Mesenchymal stem cell (in vitro differentiated cells and primary cell): ENCODE results near the gene CD74.

ENCODE experiments used
- DNase-seq: peaks from one replicate; pipeline ENCODE4 v3.0.0-alpha.2; 2013
- H2AFZ ChIP-seq: one replicate; pipeline ENCODE4 v1.6.1; 2013; ENCODE audit warnings: low read depth, mild to moderate bottlenecking, control low read depth, inconsistent platforms, low read length, moderate library complexity
- H2AK5ac ChIP-seq: 2 replicates; pipeline ENCODE4 v1.6.1; 2013; ENCODE audit warnings: low read length, moderate library complexity, mild to moderate bottlenecking, inconsistent platforms; ENCODE audit not compliant: severe bottlenecking
- H2BK120ac ChIP-seq: one replicate; pipeline ENCODE4 v1.6.1; 2013; ENCODE audit warnings: low read depth, mild to moderate bottlenecking, inconsistent platforms, low read length, moderate library complexity
- H2BK12ac ChIP-seq, 2 experiments: one replicate each; pipeline ENCODE4 v1.6.1; 2013; ENCODE audit warnings: inconsistent platforms in 2 of 2, low read length in 2 of 2, mild to moderate bottlenecking in 2 of 2, moderate library complexity in 2 of 2, control low read depth in 1 of 2
- H2BK15ac ChIP-seq: one replicate; pipeline ENCODE4 v1.6.1; 2013; ENCODE audit warnings: mild to moderate bottlenecking, low read depth, inconsistent platforms; ENCODE audit not compliant: poor library complexity, severe bottlenecking
- H2BK5ac ChIP-seq: 2 replicates; pipeline ENCODE4 v1.6.1; 2013; ENCODE audit warnings: low read depth, mild to moderate bottlenecking, low read length, control low read depth, inconsistent platforms; ENCODE audit not compliant: poor library complexity, severe bottlenecking
- H3K14ac ChIP-seq, 2 experiments: one replicate each; pipeline ENCODE4 v1.6.1; 2013; ENCODE audit warnings: inconsistent platforms in 2 of 2, low read length in 2 of 2, control low read depth in 1 of 2, mild to moderate bottlenecking in 1 of 2, moderate library complexity in 1 of 2
- H3K18ac ChIP-seq, 2 experiments: one replicate each; pipeline ENCODE4 v1.6.1; 2013; ENCODE audit warnings: inconsistent platforms in 2 of 2, low read length in 2 of 2, control low read depth in 1 of 2, low read depth in 1 of 2, mild to moderate bottlenecking in 1 of 2
- H3K23ac ChIP-seq, 2 experiments: one replicate each; pipeline ENCODE4 v1.6.1; 2013; ENCODE audit warnings: inconsistent platforms in 2 of 2, low read length in 2 of 2, mild to moderate bottlenecking in 2 of 2, moderate library complexity in 2 of 2, control low read depth in 1 of 2
- H3K27ac ChIP-seq: 2 replicates; pipeline ENCODE4 v1.5.1; 2013; ENCODE audit warnings: mild to moderate bottlenecking, moderate library complexity, low read length, control low read depth, inconsistent platforms; ENCODE audit not compliant: poor library complexity, severe bottlenecking
- H3K27me3 ChIP-seq, 2 experiments: 2 replicates each; pipeline versions ENCODE4 v1.6.1 to v1.7.0; 2013; ENCODE audit warnings: low read length in 2 of 2, mild to moderate bottlenecking in 2 of 2, moderate library complexity in 2 of 2, control low read depth in 1 of 2, inconsistent platforms in 1 of 2; ENCODE audit not compliant: control insufficient read depth in 1 of 2, insufficient read depth in 1 of 2
- H3K36me3 ChIP-seq, 2 experiments: 2 replicates each; pipeline versions ENCODE4 v1.6.1 to v1.7.0; 2013; ENCODE audit warnings: low read length in 2 of 2, control low read depth in 1 of 2, inconsistent platforms in 1 of 2, low read depth in 1 of 2, mild to moderate bottlenecking in 1 of 2; ENCODE audit not compliant: insufficient read depth in 2 of 2, control insufficient read depth in 1 of 2
- H3K4ac ChIP-seq, 2 experiments: one replicate each; pipeline ENCODE4 v1.6.1; 2013; ENCODE audit warnings: inconsistent platforms in 2 of 2, low read length in 2 of 2, mild to moderate bottlenecking in 2 of 2, moderate library complexity in 2 of 2, control low read depth in 1 of 2, low read depth in 1 of 2
- H3K4me1 ChIP-seq: 2 replicates; pipeline ENCODE4 v1.6.1; 2013; ENCODE audit warnings: low read depth, low read length, control low read depth; ENCODE audit not compliant: control insufficient read depth, insufficient read depth
- H3K4me2 ChIP-seq: 2 replicates; pipeline ENCODE4 v1.6.1; 2013; ENCODE audit warnings: low read length, mild to moderate bottlenecking, inconsistent platforms; ENCODE audit not compliant: poor library complexity, severe bottlenecking
- H3K4me3 ChIP-seq, 2 experiments: 2 replicates each; pipeline versions ENCODE4 v1.5.1 to v1.7.0; 2013; ENCODE audit warnings: low read length in 2 of 2, mild to moderate bottlenecking in 2 of 2, control low read depth in 1 of 2, low read depth in 1 of 2; ENCODE audit not compliant: insufficient read depth in 1 of 2
- H3K79me1 ChIP-seq: replicated peaks from 2 replicates; pipeline ENCODE4 v1.6.1; 2013; ENCODE audit warnings: mild to moderate bottlenecking, control low read depth, low read length, inconsistent platforms; ENCODE audit not compliant: poor library complexity, severe bottlenecking
- H3K9ac ChIP-seq: 2 replicates; pipeline ENCODE4 v1.7.0; 2013; ENCODE audit warnings: mild to moderate bottlenecking, low read length, moderate library complexity
- H3K9me3 ChIP-seq: 2 replicates; pipeline ENCODE4 v1.7.0; 2013; ENCODE audit warnings: mild to moderate bottlenecking, low read length; ENCODE audit not compliant: control insufficient read depth
- H4K8ac ChIP-seq: one replicate; pipeline ENCODE4 v1.6.1; 2013; ENCODE audit warnings: inconsistent platforms, mild to moderate bottlenecking, low read length, moderate library complexity
- H4K91ac ChIP-seq: one replicate; pipeline ENCODE4 v1.6.1; 2013; ENCODE audit warnings: mild to moderate bottlenecking, low read length, inconsistent platforms
- WGBS: methylation state at CpG from one replicate; pipeline ENCODE4 v1.1.7; 2013; ENCODE audit warnings: mixed read lengths; 5-methylcytosine and 5-hydroxymethylcytosine counted together

CD74 gene

DNA sequence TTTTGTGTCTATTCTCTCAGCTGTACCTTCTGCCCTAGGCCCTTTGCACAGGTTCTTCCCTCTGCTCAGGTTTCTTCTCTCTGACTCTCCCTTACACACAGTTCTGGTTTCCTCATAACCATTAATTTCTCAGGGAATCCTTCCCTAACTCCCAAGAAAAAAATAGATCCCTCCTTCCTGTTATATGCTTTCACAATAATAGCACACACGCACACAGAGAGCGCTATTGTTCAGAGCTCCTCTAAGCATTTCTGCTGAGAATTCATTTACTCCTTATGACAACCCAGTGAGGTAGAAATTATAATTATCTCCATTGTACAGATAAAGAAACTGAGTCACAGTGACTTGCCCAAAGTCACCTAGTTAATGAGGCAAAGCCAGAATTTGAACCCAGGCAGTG, 56.9 kb downstream of the CD74 start:
- H3K9me3 ChIP-seq: no peaks in the 10 kb centered on the region
- H2BK120ac ChIP-seq: no peak overlapping the region
- H4K8ac ChIP-seq: no peak overlapping the region
- H3K23ac ChIP-seq: no peak overlapping the region
- no peak overlapping the region for H3K27ac ChIP-seq
- no peak overlapping the region for H3K14ac ChIP-seq
- DNase-seq: no peak
- H4K91ac ChIP-seq: no peak overlapping the region
- H2BK15ac ChIP-seq: no peak overlapping the region
- H2BK5ac ChIP-seq: no peak overlapping the region
- H3K4ac ChIP-seq: no peak overlapping the region
- H3K4me2 ChIP-seq: no peak overlapping the region
- no peak overlapping the region for H3K4me3 ChIP-seq
- 100% methylated on average over 2 of the region's 2 CpGs for WGBS
- H3K18ac ChIP-seq: no peak overlapping the region
- H3K4me1 ChIP-seq: peaks cover 9% of the 10 kb centered on the region
- no peaks in the 10 kb centered on the region for H3K27me3 ChIP-seq
- H3K36me3 ChIP-seq: peaks cover under 1 to 7% of the 10 kb centered on the region in 2 experiments
- H2BK12ac ChIP-seq: no peak overlapping the region
- no peak overlapping the region for H3K9ac ChIP-seq
- no peak overlapping the region for H2AK5ac ChIP-seq
- H2AFZ ChIP-seq: no peak overlapping the region
- H3K79me1 ChIP-seq: peaks cover 8% of the 10 kb centered on the region

DNA sequence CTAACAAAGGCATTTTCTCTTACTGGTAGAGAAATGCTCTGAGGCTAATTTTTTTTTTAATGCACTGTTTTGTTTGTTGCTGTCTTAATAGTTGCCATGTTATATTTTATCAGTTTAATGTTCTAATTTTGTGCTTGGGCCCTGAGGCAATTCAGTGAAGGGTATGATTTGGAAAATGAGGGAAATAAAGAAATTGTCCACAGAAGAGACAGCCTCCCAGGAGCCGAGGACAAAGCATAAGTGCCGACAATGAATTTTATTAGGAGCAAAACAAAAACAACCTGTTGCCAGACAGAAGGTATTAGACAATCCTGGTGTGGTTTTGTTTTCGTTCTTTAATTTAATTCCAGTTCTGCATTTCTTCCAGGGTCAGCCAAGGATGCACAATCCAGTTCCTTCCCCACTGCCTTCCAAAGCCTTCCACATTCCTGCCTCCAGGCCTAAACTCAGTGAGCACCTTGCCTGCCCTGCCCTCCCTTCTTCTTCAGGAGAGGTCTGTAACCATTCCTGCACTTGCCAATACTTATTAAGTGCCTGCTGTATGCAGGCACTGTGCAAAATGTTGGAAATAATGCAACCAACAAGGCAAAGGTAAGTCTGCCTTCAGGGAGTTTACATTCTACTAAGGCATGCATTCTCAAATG, 59.6 kb downstream of the CD74 start:
- H3K9me3 ChIP-seq: no peaks in the 10 kb centered on the region
- H2BK12ac ChIP-seq: no peak overlapping the region
- H3K4ac ChIP-seq: no peak overlapping the region
- no peak overlapping the region for H3K18ac ChIP-seq
- no peak overlapping the region for H4K91ac ChIP-seq
- no peak overlapping the region for H3K23ac ChIP-seq
- no peaks in the 10 kb centered on the region for H3K79me1 ChIP-seq
- no peak for DNase-seq
- H3K4me1 ChIP-seq: peaks cover 16% of the 10 kb centered on the region
- peak overlapping the region; percentile 27 for H2AK5ac ChIP-seq
- H3K27ac ChIP-seq: no peak overlapping the region
- H3K36me3 ChIP-seq: no peaks in the 10 kb centered on the region
- H3K9ac ChIP-seq: peak overlapping the region; percentile 8
- no peak overlapping the region for H2BK5ac ChIP-seq
- no peak overlapping the region for H3K14ac ChIP-seq
- WGBS: 93% methylated on average over 3 of the region's 3 CpGs
- no peaks in the 10 kb centered on the region for H3K27me3 ChIP-seq
- H3K4me3 ChIP-seq: no peak overlapping the region
- no peak overlapping the region for H3K4me2 ChIP-seq
- H4K8ac ChIP-seq: no peak overlapping the region
- H2BK15ac ChIP-seq: no peak overlapping the region
- no peak overlapping the region for H2AFZ ChIP-seq
- no peak overlapping the region for H2BK120ac ChIP-seq

DNA sequence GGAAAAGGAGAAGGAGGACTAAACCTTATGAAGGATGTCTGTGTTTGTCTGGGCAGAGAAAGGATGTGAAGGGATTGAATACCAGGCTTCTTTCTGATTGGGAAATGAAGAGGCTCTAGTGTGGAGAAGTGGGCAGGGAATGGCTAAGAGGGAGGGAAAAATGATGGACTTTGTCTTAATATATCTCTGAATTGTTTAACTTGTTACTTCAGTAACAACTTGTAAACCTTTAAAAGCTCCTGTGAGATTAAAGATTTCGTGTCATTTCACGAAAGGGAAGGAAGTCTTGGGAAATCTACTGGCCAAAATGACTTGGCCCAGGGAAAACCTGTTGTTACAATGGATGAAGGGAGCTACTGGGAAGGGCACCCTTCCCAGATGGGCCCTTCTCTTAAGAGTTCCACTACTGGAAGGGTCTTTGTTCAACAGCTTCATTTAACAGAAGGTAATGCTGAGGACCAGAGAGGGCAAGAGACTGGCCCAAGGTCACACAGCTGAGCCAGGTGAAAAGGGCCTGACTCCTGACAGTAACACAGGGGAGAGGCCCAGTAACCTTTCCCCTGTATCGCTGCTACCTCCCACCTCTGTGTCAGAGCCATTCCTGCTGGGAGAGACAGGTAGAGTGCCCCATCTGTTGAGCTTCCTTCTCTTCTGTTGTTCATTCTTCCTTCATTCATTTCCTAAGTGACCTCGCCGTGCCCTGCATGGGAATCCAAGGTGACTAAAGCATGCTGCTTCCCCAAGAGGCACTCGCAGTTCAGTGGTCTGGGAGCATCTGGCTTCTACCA, 60.3 kb downstream of the CD74 start:
- H3K36me3 ChIP-seq: no peaks in the 10 kb centered on the region
- no peaks in the 10 kb centered on the region for H3K9me3 ChIP-seq
- no peak overlapping the region for H3K14ac ChIP-seq
- 79% methylated on average over 6 of the region's 6 CpGs for WGBS
- H3K9ac ChIP-seq: peak overlapping the region; percentile 8
- H2BK5ac ChIP-seq: no peak overlapping the region
- no peak overlapping the region for H2BK12ac ChIP-seq
- no peak overlapping the region for H2BK120ac ChIP-seq
- H3K4me1 ChIP-seq: peaks cover 16% of the 10 kb centered on the region
- no peaks in the 10 kb centered on the region for H3K79me1 ChIP-seq
- H3K4me2 ChIP-seq: no peak overlapping the region
- H3K4me3 ChIP-seq: no peak overlapping the region
- DNase-seq: no peak
- no peak overlapping the region for H3K27ac ChIP-seq
- H3K23ac ChIP-seq: no peak overlapping the region
- H2AFZ ChIP-seq: no peak overlapping the region
- H3K4ac ChIP-seq: no peak overlapping the region
- H2AK5ac ChIP-seq: no peak overlapping the region
- H2BK15ac ChIP-seq: no peak overlapping the region
- H4K8ac ChIP-seq: no peak overlapping the region
- no peak overlapping the region for H4K91ac ChIP-seq
- no peak overlapping the region for H3K18ac ChIP-seq
- H3K27me3 ChIP-seq: no peaks in the 10 kb centered on the region
